OCI-LY7 (cell line): Measurements from ENCODE around the gene SEMA4D. TPM values are rescaled to one million over a fixed set of nuclear protein-coding genes. Genes with fewer than 3 reads are reported as not detected.

Experiments used
- BruUV-seq: library from RNA; stranded (reverse); fragments of 400-500 nt; replicated peaks from 2 replicates; lab custom pipeline; 2021; lab: Mats Ljungman, UMichigan
- CTCF ChIA-PET: fragments of 300-600 bp; sonication (Branson Sonifier 250); formaldehyde crosslinking; loops from one replicate; lab custom pipeline; 2022; ENCODE audit warnings: antibody characterized with exemption; ENCODE audit not compliant: unreplicated experiment; lab: Charles Lee
- POLR2A ChIA-PET: fragments of 300-600 bp; sonication (Branson Sonifier 250); formaldehyde crosslinking; loops from one replicate; lab custom pipeline; 2022; ENCODE audit warnings: antibody characterized with exemption; lab: Charles Lee
- DNase-seq: peaks from one replicate; pipeline ENCODE4 v3.0.0-alpha.2; 2015; ENCODE audit warnings: low spot score
- H2AFZ ChIP-seq: fragments of 200-600 bp; sonication (generic), shearing (Covaris generic); 2 replicates; pipeline ENCODE4 v1.6.1; 2014; ENCODE audit warnings: mild to moderate bottlenecking, antibody characterized with exemption, low read length, moderate library complexity
- H3K27ac ChIP-seq: fragments of 200-600 bp; sonication (generic); 2 replicates; pipeline ENCODE4 v1.5.1; 2014; ENCODE audit warnings: mixed run types, low read depth, mild to moderate bottlenecking, moderate library complexity, low read length, inconsistent platforms; ENCODE audit not compliant: poor library complexity, severe bottlenecking
- H3K36me3 ChIP-seq: fragments of 200-600 bp; sonication (generic); 2 replicates; pipeline ENCODE4 v1.6.1; 2014; ENCODE audit warnings: mild to moderate bottlenecking, antibody characterized with exemption, low read length, moderate library complexity, mixed read lengths; ENCODE audit not compliant: insufficient read depth
- H3K4me1 ChIP-seq: fragments of 200-600 bp; sonication (generic); 2 replicates; pipeline ENCODE4 v1.5.1; 2014; ENCODE audit warnings: mild to moderate bottlenecking, low read length; ENCODE audit not compliant: insufficient read depth, poor library complexity, severe bottlenecking
- H3K4me2 ChIP-seq: fragments of 200-600 bp; sonication (generic); 2 replicates; pipeline ENCODE4 v1.6.1; 2014; ENCODE audit warnings: mild to moderate bottlenecking, low read length
- H3K4me3 ChIP-seq: fragments of 200-600 bp; sonication (generic); 2 replicates; pipeline ENCODE4 v1.5.1; 2014; ENCODE audit warnings: mild to moderate bottlenecking, low read depth, low read length; ENCODE audit not compliant: poor library complexity, severe bottlenecking
- H3K79me2 ChIP-seq: fragments of 200-600 bp; sonication (generic); 2 replicates; pipeline ENCODE4 v1.6.1; 2016; ENCODE audit warnings: low read depth, mild to moderate bottlenecking, low read length, moderate library complexity, mixed read lengths; ENCODE audit not compliant: insufficient read depth
- H3K9me2 ChIP-seq: fragments of 200-600 bp; sonication (generic); 2 replicates; pipeline ENCODE4 v1.6.1; 2016; ENCODE audit warnings: mild to moderate bottlenecking, low read length, mixed read lengths; ENCODE audit not compliant: insufficient read depth
- H3K9me3 ChIP-seq: fragments of 200-600 bp; sonication (generic); 2 replicates; pipeline ENCODE4 v1.6.1; 2014; ENCODE audit warnings: mild to moderate bottlenecking, mixed run types, low read length, mixed read lengths
- H4K20me1 ChIP-seq: fragments of 200-600 bp; sonication (generic); 2 replicates; pipeline ENCODE4 v1.6.1; 2014; ENCODE audit warnings: mild to moderate bottlenecking, antibody characterized with exemption, low read length, moderate library complexity, mixed read lengths; ENCODE audit not compliant: insufficient read depth
- CTCF ChIP-seq: fragments of 200-600 bp; sonication (generic); conservative IDR thresholded peaks from 2 replicates; pipeline ENCODE4 v1.5.1; 2014; ENCODE audit warnings: mild to moderate bottlenecking, antibody characterized with exemption, low read length, moderate library complexity, mixed read lengths
- EZH2phosphoT487 ChIP-seq: fragments of 200-600 bp; sonication (generic); IDR thresholded peaks from 2 replicates; pipeline ENCODE4 v1.6.1; 2018; ENCODE audit warnings: low read depth, borderline replicate concordance, mild to moderate bottlenecking, mixed run types, antibody characterized with exemption, low read length, moderate library complexity, mixed read lengths
- intact Hi-C: fragments of 100-400 bp; cut with micrococcal nuclease; formaldehyde crosslinking; loops from one replicate; pipeline ENCODE4 v1.10.0; 2022; ENCODE audit not compliant: unreplicated experiment
- total RNA-seq, 2 experiments: library from RNA; depleted of rRNA in 1 of 2; stranded (reverse); fragments of >200 nt in 1 of 2; shearing (Covaris generic) in 1 of 2; gene quantifications; 2 replicates each; pipeline ENCODE4 v1.2.3, GENCODE V29; 2014 to 2022

Gene SEMA4D
- total RNA-seq, 2 experiments from 2014 or later: 28.5 to 60.5 TPM

GRCh38 chr9:89535461-89535860 lies 37.5 kb upstream of the SEMA4D start:
- no peak overlapping the region for H3K4me3 ChIP-seq
- no peaks in the 10 kb centered on the region; the same call in 1 of the 2 replicates for H3K9me3 ChIP-seq
- intact Hi-C loops: no loop called here
- no peak overlapping the region for H2AFZ ChIP-seq
- no TSS peak for BruUV-seq
- H3K4me2 ChIP-seq: no peak overlapping the region
- no peak for DNase-seq
- H4K20me1 ChIP-seq: no peaks in the 10 kb centered on the region
- TF ChIP-seq CTCF (no peak), EZH2phosphoT487 (no peak)
- no peak overlapping the region for H3K27ac ChIP-seq
- no peaks in the 10 kb centered on the region for H3K79me2 ChIP-seq
- peaks cover 19% of the 10 kb centered on the region for H3K4me1 ChIP-seq
- H3K36me3 ChIP-seq: no peaks in the 10 kb centered on the region
- H3K9me2 ChIP-seq: no peaks in the 10 kb centered on the region
- ChIA-PET CTCF (no interaction called here), POLR2A (interaction anchor here (1.4 kb wide), 1 partner anchor 14 kb away, joined by 3 read pairs; no protein-coding TSS in a partner anchor)

GRCh38 chr9:89534515-89535287 lies 36.8 kb upstream of the SEMA4D start:
- H3K36me3 ChIP-seq: no peaks in the 10 kb centered on the region
- intact Hi-C loops: no loop called here
- H3K4me3 ChIP-seq: no peak overlapping the region
- ChIA-PET CTCF (no interaction called here), POLR2A (interaction anchor here (0.7 to 1.4 kb wide), 3 partner anchors 12 to 17 kb away, joined by 3 read pairs; no protein-coding TSS in a partner anchor)
- H3K4me2 ChIP-seq: no peak overlapping the region
- no peaks in the 10 kb centered on the region for H3K9me2 ChIP-seq
- no peak for DNase-seq
- no peak overlapping the region for H2AFZ ChIP-seq
- no peaks in the 10 kb centered on the region; the same call in 1 of the 2 replicates for H3K9me3 ChIP-seq
- H3K4me1 ChIP-seq: peaks cover 19% of the 10 kb centered on the region
- TF ChIP-seq EZH2phosphoT487: no peak
- no peak for TF ChIP-seq CTCF
- no peak overlapping the region for H3K27ac ChIP-seq
- no peaks in the 10 kb centered on the region for H3K79me2 ChIP-seq
- no peaks in the 10 kb centered on the region for H4K20me1 ChIP-seq
- no TSS peak for BruUV-seq
